GM10266 (cell line): ENCODE data around the gene TMEM140.

Source experiments
- DNase-seq: peaks from one replicate; pipeline ENCODE4 v3.0.0; 2012; ENCODE audit errors: extremely low spot score
- TF ChIP-seq, protein P1 (sequence below): IDR thresholded peaks from 2 replicates; pipeline ENCODE4 v1.5.1; 2012; ENCODE audit warnings: mild to moderate bottlenecking, low read depth; ENCODE audit not compliant: control insufficient read depth, insufficient read depth; ENCODE audit errors: missing control alignments

TMEM140 gene

DNA sequence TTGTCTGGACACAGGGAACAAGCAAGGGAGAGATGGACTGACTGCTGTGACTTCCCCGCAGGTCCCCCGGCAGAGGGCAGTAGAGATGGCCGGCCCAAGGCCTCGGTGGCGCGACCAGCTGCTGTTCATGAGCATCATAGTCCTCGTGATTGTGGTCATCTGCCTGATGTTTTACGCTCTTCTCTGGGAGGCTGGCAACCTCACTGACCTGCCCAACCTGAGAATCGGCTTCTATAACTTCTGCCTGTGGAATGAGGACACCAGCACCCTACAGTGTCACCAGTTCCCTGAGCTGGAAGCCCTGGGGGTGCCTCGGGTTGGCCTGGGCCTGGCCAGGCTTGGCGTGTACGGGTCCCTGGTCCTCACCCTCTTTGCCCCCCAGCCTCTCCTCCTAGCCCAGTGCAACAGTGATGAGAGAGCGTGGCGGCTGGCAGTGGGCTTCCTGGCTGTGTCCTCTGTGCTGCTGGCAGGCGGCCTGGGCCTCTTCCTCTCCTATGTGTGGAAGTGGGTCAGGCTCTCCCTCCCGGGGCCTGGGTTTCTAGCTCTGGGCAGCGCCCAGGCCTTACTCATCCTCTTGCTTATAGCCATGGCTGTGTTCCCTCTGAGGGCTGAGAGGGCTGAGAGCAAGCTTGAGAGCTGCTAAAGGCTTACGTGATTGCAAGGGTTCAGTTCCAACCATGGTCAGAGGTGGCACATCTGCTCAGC lies 16.6 kb downstream of the TMEM140 start:
- no peak for DNase-seq
- TF ChIP-seq, protein P1, sequence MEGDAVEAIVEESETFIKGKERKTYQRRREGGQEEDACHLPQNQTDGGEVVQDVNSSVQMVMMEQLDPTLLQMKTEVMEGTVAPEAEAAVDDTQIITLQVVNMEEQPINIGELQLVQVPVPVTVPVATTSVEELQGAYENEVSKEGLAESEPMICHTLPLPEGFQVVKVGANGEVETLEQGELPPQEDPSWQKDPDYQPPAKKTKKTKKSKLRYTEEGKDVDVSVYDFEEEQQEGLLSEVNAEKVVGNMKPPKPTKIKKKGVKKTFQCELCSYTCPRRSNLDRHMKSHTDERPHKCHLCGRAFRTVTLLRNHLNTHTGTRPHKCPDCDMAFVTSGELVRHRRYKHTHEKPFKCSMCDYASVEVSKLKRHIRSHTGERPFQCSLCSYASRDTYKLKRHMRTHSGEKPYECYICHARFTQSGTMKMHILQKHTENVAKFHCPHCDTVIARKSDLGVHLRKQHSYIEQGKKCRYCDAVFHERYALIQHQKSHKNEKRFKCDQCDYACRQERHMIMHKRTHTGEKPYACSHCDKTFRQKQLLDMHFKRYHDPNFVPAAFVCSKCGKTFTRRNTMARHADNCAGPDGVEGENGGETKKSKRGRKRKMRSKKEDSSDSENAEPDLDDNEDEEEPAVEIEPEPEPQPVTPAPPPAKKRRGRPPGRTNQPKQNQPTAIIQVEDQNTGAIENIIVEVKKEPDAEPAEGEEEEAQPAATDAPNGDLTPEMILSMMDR = no peak

DNA sequence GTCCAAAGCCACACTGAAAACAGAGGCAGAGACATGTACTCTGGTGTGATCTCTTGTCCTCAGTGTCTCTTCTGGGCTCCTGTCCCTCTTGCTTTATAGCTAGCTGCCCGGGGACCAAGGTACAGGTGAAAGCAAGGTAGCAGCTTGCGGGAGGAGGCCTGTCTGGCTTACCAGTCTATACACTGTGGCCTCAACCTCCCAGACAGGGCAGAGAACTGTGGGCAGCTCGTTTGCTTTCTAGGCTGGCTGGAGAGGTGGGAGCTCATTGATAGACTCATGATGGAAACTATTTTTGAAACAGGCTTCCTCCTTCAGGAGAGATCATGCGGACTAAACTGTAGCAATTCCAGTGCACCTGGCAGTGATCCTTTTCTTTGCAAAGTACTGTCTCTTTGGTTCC lies 18.0 kb downstream of the TMEM140 start:
- DNase-seq = no peak
- TF ChIP-seq, protein P1 = no peak

DNA sequence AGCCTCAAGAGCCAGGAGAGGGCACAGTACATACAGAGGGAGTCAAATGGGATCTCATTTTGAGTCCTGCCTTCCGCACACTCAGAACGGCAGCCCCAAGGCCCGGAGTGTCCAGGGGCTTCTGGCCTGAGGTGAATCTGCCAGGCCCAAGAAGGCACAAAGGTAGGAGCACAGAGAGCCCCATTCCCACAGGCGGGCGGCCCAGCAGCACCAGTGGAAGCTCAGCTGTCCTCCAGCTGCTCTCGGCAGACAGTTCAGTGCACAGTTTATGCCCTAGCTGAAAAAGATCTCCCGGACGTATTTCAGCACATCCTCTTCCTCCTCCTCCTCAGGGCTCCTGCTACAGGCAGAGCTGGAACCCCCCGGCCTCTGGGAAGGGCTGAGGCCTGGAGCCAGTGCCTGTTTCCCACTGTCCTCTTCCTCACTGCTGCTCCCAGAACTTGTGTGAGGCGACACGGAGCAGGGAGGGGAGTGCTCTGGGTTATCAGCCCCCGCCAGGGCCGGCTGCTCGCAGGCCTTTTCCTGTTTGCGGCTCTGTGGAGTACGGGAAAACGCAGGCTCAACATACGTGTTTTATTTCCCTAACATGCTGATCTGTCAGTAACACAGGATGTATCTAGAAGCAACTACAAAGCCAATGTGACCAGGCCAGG lies 18.6 kb downstream of the TMEM140 start:
- DNase-seq = no peak
- TF ChIP-seq, protein P1 = no peak

DNA sequence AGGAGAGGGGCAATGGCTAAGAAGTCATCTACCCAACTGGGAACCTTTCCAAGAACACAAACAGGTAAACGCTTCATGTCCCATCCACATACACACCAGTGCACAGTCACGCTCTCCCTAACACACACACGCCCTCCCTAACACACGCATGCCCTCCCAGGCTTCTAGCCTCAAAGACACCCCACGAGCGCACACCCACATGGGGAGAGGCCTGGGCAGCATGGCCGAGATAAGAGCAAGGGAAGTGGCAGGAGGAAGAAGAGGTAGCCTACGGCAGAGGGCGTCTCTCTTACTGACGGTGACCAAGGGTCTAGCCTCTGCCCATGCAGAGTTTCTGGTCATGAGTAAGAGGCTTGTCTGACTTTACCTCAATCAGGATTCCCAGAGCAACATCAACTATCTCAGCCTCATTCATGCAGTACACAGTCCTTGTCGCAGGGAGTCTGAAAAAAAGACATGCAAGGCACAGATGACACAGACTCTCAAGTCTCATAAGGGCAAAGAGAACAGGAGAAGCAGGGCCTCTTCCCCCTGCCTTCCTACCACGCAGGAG lies 19.6 kb downstream of the TMEM140 start:
- DNase-seq = no peak
- TF ChIP-seq, protein P1 = no peak

DNA sequence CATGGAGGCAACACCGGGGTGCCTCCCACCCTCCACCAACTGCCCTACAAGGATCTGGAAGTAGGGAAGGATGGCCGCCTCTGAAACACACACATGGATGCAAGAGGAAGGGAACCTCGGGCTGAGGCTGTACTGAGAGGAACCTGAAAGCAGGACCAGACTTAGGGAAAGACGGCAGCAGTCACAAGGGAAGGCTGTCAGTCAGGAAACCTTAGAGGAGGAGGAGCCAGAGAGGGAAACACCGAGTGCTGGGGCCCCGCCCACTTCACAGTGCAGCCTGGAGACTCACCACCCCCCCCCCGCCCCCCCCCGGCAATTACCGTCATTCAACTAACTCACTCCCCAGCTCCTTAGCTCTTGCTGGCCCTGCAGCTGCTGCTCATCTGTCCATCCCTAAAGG lies 20.1 kb downstream of the TMEM140 start:
- TF ChIP-seq, protein P1 = no peak
- no peak for DNase-seq

DNA sequence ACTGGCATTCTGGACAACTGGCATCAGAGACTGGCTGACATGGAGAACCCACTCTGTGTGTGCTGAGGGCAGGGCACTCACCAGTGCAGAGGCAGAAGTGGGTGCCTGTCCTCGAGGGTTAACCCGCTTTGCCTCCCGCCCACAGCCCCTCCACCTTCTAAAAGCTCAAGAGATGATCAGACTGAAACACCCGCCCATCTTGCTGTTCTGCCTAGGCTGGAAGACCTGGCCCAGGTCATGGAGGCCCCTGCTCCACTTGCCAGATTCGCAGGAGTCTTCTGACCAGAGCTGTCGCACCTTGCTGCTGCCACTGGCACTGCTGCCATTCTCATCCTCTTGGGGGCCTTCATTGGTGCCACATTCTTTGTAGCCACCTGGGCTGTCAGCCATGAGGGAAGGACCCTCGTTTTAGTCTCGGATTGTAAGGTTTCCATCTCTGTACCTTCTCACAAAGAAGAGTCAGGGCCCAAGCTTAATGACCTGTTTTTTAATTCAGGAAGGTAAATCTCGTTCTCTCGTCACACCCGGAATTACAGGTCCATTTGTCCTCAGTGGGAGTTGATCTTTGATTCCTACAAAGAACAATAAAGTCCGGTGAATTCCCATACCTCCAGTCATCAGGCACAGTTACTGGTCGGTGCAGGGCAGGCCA lies 20.7 kb downstream of the TMEM140 start:
- DNase-seq = no peak
- TF ChIP-seq, protein P1 = no peak
